PC-9 (cell line): Measurements from ENCODE around the gene VPS50. TPM values are rescaled to one million over a fixed set of nuclear protein-coding genes. Genes with fewer than 3 reads are reported as not detected.

Experiments used
- BruUV-seq: library from RNA; stranded (reverse); fragments of 400-500 nt; replicated peaks from 2 replicates; lab custom pipeline; 2021; lab: Mats Ljungman, UMichigan
- CTCF ChIA-PET: fragments of 300-600 bp; sonication (Branson Sonifier 250); formaldehyde crosslinking; loops from one replicate; lab custom pipeline; 2022; ENCODE audit warnings: antibody characterized with exemption; lab: Charles Lee
- POLR2A ChIA-PET: fragments of 300-600 bp; sonication (Branson Sonifier 250); formaldehyde crosslinking; loops from one replicate; lab custom pipeline; 2022; ENCODE audit warnings: antibody characterized with exemption; ENCODE audit not compliant: unreplicated experiment; lab: Charles Lee
- DNase-seq, 2 experiments: peaks; one replicate each; pipeline versions ENCODE4 v3.0.0 to v3.0.0-alpha.2; 2015 to 2022; ENCODE audit warnings: mixed read lengths in 1 of 2
- H2AFZ ChIP-seq: fragments of 200-600 bp; sonication (generic); 2 replicates; pipeline ENCODE4 v1.8.1; 2017; ENCODE audit warnings: antibody characterized with exemption
- H3F3A ChIP-seq: fragments of 200-600 bp; sonication (generic); 2 replicates; pipeline ENCODE4 v1.8.1; 2017; ENCODE audit warnings: antibody characterized with exemption, mild to moderate bottlenecking, low read depth; ENCODE audit not compliant: insufficient read depth
- H3K27ac ChIP-seq: fragments of 200-600 bp; sonication (generic); 2 replicates; pipeline ENCODE4 v1.6.1; 2016; ENCODE audit warnings: mixed run types
- H3K27me3 ChIP-seq: fragments of 200-600 bp; sonication (generic); 2 replicates; pipeline ENCODE4 v1.6.1; 2016; ENCODE audit warnings: low read depth, mixed run types; ENCODE audit not compliant: insufficient read depth
- H3K36me3 ChIP-seq: fragments of 200-600 bp; sonication (generic); 2 replicates; pipeline ENCODE4 v1.6.1; 2016; ENCODE audit warnings: low read depth, mixed run types
- H3K4me1 ChIP-seq: fragments of 200-600 bp; sonication (generic); replicated peaks from 2 replicates; pipeline ENCODE4 v1.6.1; 2016; ENCODE audit warnings: mixed run types; ENCODE audit not compliant: insufficient read depth
- H3K4me2 ChIP-seq: fragments of 200-600 bp; sonication (generic); 2 replicates; pipeline ENCODE4 v1.6.1; 2017; ENCODE audit warnings: mixed run types
- H3K4me3 ChIP-seq: fragments of 200-600 bp; sonication (generic); 2 replicates; pipeline ENCODE4 v1.6.1; 2016; ENCODE audit warnings: mixed run types
- H3K79me2 ChIP-seq: fragments of 200-600 bp; sonication (generic); 2 replicates; pipeline ENCODE4 v1.6.1; 2017; ENCODE audit warnings: low read depth, mixed run types
- H3K9me2 ChIP-seq: fragments of 200-600 bp; sonication (generic); 2 replicates; pipeline ENCODE4 v1.8.1; 2017; ENCODE audit warnings: mild to moderate bottlenecking; ENCODE audit not compliant: insufficient read depth
- H3K9me3 ChIP-seq: fragments of 200-600 bp; sonication (generic); 2 replicates; pipeline ENCODE4 v1.8.1; 2016; ENCODE audit warnings: low read depth; ENCODE audit not compliant: insufficient read depth
- H4K20me1 ChIP-seq: fragments of 200-600 bp; sonication (generic); 2 replicates; pipeline ENCODE4 v1.8.1; 2017; ENCODE audit not compliant: insufficient read depth
- CTCF ChIP-seq: fragments of 200-600 bp; sonication (generic); conservative IDR thresholded peaks from 2 replicates; pipeline ENCODE4 v1.6.1; 2017; ENCODE audit warnings: mixed run types, antibody characterized with exemption, mild to moderate bottlenecking, moderate library complexity
- EZH2 ChIP-seq: fragments of 200-600 bp; sonication (generic); IDR thresholded peaks from 2 replicates; pipeline ENCODE4 v1.8.0; 2017; ENCODE audit warnings: antibody characterized with exemption, low read depth
- intact Hi-C: fragments of 100-400 bp; cut with micrococcal nuclease; formaldehyde crosslinking; loops from one replicate; pipeline ENCODE4 v1.10.0; 2022; ENCODE audit not compliant: unreplicated experiment
- total RNA-seq: library from RNA; stranded (reverse); gene quantifications from 2 replicates; pipeline ENCODE4 v1.2.3, GENCODE V29; 2021

Gene VPS50
- total RNA-seq, 1 experiment from 2014 or later = 32.2 TPM

- Histone ChIP-seq H3K4me1 (no peaks in the 10 kb centered on the region), H3F3A (no peaks in the 10 kb centered on the region), H3K36me3 (no peaks in the 10 kb centered on the region), H3K9me2 (no peaks in the 10 kb centered on the region), H3K4me2 (no peak overlapping the region), H4K20me1 (no peaks in the 10 kb centered on the region), H3K27ac (no peak overlapping the region), H3K4me3 (no peak overlapping the region), H3K9me3 (no peaks in the 10 kb centered on the region), H2AFZ (no peak overlapping the region), H3K27me3 (no peaks in the 10 kb centered on the region), H3K79me2 (no peaks in the 10 kb centered on the region)
- intact Hi-C loops = no loop called here
- POLR2A ChIA-PET = no interaction called here
- no peak for DNase-seq
- BruUV-seq = no TSS peak
- TF ChIP-seq CTCF (no peak), EZH2 (no peak)
- CTCF ChIA-PET = no interaction called here
Measured at GRCh38 chr7:93392984-93393383, 160.8 kb downstream of the VPS50 start.

- Histone ChIP-seq H3K9me2 (no peaks in the 10 kb centered on the region), H3K27me3 (no peaks in the 10 kb centered on the region), H3F3A (no peaks in the 10 kb centered on the region), H2AFZ (no peak overlapping the region), H4K20me1 (no peaks in the 10 kb centered on the region), H3K4me1 (no peaks in the 10 kb centered on the region), H3K79me2 (no peaks in the 10 kb centered on the region), H3K9me3 (no peaks in the 10 kb centered on the region), H3K4me3 (no peak overlapping the region), H3K36me3 (no peaks in the 10 kb centered on the region), H3K27ac (no peak overlapping the region), H3K4me2 (no peak overlapping the region)
- intact Hi-C loops = no loop called here
- BruUV-seq = no TSS peak
- ChIA-PET POLR2A (no interaction called here), CTCF (no interaction called here)
- no peak for TF ChIP-seq EZH2
- no peak for TF ChIP-seq CTCF
- no peak for DNase-seq
Measured at GRCh38 chr7:93399642-93400041, 167.5 kb downstream of the VPS50 start.

GRCh38 chr7:93402944-93403343, 170.8 kb downstream of the VPS50 start:
- POLR2A ChIA-PET = no interaction called here
- Histone ChIP-seq H3K79me2 (no peaks in the 10 kb centered on the region), H3K27me3 (no peaks in the 10 kb centered on the region), H3K4me3 (no peak overlapping the region), H3K4me1 (no peaks in the 10 kb centered on the region), H3K9me2 (no peaks in the 10 kb centered on the region), H3K4me2 (no peak overlapping the region), H3F3A (no peaks in the 10 kb centered on the region), H3K9me3 (no peaks in the 10 kb centered on the region), H2AFZ (no peak overlapping the region), H4K20me1 (no peaks in the 10 kb centered on the region), H3K27ac (no peak overlapping the region), H3K36me3 (no peaks in the 10 kb centered on the region)
- CTCF ChIA-PET = no interaction called here
- no peak for DNase-seq
- no TSS peak for BruUV-seq
- TF ChIP-seq EZH2 = no peak
- no peak for TF ChIP-seq CTCF
- intact Hi-C loops = no loop called here
